Activated CD4-positive, alpha-beta T cell treated with anti-CD3 and anti-CD28 coated beads, Interleukin-2, amount 10 ng/mL, durations not matched to agents 7 days and 5 days (primary cell): ENCODE results near the gene ST6GALNAC5. TPM values are rescaled to one million over a fixed set of nuclear protein-coding genes. Genes with fewer than 3 reads are reported as not detected.

Source experiments
- CTCF ChIA-PET: fragments of 350-600 bp; sonication (Branson Sonifier 250); formaldehyde crosslinking; loops from one replicate; lab custom pipeline; 2021; ENCODE audit warnings: antibody characterized with exemption; lab: Charles Lee
- POLR2A ChIA-PET: fragments of 350-600 bp; sonication (Branson Sonifier 250); formaldehyde crosslinking; loops from one replicate; lab custom pipeline; 2021; ENCODE audit warnings: antibody characterized with exemption; lab: Charles Lee
- DNase-seq: peaks from one replicate; pipeline ENCODE4 v3.0.0-alpha.2; 2020
- H3K27ac Mint-ChIP-seq: one replicate; pipeline ENCODE4 v1.8.0; 2021; ENCODE audit warnings: mild to moderate bottlenecking, moderate library complexity, mixed read lengths
- H3K27me3 Mint-ChIP-seq: one replicate; pipeline ENCODE4 v1.8.0; 2021; ENCODE audit warnings: mixed read lengths
- H3K36me3 Mint-ChIP-seq: one replicate; pipeline ENCODE4 v1.8.0; 2021; ENCODE audit warnings: low read depth, mixed read lengths
- H3K4me1 Mint-ChIP-seq: one replicate; pipeline ENCODE4 v1.8.0; 2021; ENCODE audit warnings: mixed read lengths
- H3K4me3 Mint-ChIP-seq: one replicate; pipeline ENCODE4 v1.8.0; 2021; ENCODE audit warnings: mild to moderate bottlenecking, moderate library complexity, mixed read lengths
- H3K9me3 Mint-ChIP-seq: one replicate; pipeline ENCODE4 v1.8.0; 2021; ENCODE audit warnings: mixed read lengths
- total RNA-seq, 2 experiments: library from RNA; stranded (reverse); gene quantifications; one replicate each; pipeline ENCODE4 v1.2.3, GENCODE V29; 2021

ST6GALNAC5 gene
- total RNA-seq, 2 experiments from 2014 or later, result not detected

DNA sequence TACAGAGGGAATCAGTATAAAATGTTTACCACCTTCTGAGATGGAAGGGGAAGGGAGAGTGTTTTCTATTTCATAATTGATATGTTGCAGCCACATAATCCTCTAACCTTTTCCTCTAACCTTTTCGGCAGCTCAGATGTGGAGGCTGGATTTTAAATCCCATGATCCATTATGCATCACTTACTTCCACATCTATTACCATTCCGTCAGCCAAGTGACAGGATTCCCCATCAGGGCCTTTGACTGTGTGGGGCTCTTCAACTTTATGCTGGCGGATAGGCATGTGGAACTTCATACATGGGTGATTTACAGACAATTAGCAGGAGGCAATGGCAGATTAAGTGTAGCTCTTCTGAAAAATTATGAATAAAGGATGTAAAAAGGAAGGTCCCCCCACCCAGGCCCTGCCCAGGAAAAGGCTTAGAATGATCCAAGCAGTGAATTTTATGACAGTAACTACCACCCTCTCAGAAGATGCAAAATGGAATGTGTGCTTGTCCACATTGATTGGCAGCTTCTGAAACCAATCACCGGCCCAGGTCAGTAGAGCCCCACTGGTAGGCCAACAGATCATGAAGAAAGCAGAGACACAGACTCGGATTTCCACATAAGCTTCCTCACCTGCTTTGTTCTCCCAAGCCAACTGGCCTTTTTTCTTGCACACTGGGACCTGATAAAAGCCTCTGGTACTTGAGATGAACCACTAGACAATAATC, 147.0 kb downstream of the ST6GALNAC5 start:
- Mint-ChIP-seq H3K9me3 (no peaks in the 10 kb centered on the region), H3K4me1 (no peaks in the 10 kb centered on the region), H3K36me3 (no peaks in the 10 kb centered on the region), H3K27me3 (no peaks in the 10 kb centered on the region), H3K27ac (no peak overlapping the region), H3K4me3 (no peak overlapping the region)
- DNase-seq, result no peak
- CTCF ChIA-PET, result no interaction called here
- POLR2A ChIA-PET, result no interaction called here

DNA sequence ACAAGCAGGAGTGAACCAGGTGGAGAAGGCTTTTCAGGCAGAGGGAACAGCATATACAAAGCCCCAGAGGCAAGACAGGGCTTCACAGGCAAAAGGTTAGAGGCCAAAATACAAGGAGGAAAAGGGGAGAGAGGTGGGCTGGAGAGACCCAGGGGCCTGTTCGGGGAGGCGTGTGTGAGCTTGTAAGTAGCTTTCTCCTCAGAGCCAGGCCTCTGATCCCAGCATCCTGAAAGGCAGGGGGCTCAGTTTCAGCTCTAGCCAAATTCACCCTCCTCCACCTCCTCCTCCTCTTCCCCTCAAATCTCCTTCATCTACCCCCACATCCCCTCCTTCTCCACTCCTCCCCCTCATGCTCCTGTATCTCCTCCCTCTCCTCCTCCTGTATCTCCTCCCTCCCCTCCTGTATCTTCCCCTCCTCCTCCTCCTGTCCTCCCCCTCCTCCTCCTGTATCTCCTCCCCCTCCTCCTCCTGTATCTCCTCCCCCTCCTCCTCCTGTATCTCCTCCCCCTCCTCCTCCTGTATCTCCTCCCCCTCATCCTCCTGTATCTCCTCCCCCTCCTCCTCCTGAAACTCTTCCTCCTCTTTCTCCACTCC, 148.6 kb downstream of the ST6GALNAC5 start:
- H3K27ac Mint-ChIP-seq, result no peak overlapping the region
- H3K9me3 Mint-ChIP-seq, result no peaks in the 10 kb centered on the region
- no peak for DNase-seq
- no peaks in the 10 kb centered on the region for H3K36me3 Mint-ChIP-seq
- no peaks in the 10 kb centered on the region for H3K27me3 Mint-ChIP-seq
- no peak overlapping the region for H3K4me3 Mint-ChIP-seq
- ChIA-PET CTCF (interaction anchor here (0.6 kb wide), 1 partner anchor 409 kb away, joined by 3 read pairs; no protein-coding TSS in a partner anchor), POLR2A (no interaction called here)
- H3K4me1 Mint-ChIP-seq, result no peaks in the 10 kb centered on the region

DNA sequence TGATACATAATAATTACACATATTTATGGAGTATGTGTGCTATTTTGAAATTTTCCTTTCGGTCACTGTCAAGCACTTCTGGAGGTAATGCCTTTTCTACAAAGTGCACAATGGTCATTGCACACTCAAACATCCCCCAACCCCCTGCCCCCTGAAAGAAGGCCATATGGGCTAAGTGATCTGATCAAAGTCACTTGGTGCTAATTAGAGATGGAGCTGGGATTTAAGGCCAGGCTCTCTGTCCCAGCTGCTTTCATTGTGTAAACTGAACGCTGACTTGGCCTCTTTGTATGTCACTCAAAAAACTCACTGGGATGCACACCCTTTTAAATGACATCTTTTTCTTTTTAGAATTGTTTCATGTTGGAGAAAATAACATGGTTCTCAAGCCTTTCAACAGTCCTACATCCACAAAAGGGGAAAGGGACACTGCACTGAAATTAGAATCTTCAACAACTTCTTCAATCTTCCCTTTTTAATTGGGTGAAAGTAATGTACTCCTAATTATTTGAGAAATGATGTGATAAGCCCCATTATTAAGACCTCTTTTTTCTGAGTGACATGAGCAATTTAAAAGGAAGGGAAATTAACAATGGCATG, 149.2 kb downstream of the ST6GALNAC5 start:
- Mint-ChIP-seq H3K9me3 (no peaks in the 10 kb centered on the region), H3K4me1 (no peaks in the 10 kb centered on the region), H3K27me3 (no peaks in the 10 kb centered on the region), H3K27ac (no peak overlapping the region), H3K4me3 (no peak overlapping the region), H3K36me3 (no peaks in the 10 kb centered on the region)
- CTCF ChIA-PET, result no interaction called here
- POLR2A ChIA-PET, result no interaction called here
- DNase-seq, result no peak

DNA sequence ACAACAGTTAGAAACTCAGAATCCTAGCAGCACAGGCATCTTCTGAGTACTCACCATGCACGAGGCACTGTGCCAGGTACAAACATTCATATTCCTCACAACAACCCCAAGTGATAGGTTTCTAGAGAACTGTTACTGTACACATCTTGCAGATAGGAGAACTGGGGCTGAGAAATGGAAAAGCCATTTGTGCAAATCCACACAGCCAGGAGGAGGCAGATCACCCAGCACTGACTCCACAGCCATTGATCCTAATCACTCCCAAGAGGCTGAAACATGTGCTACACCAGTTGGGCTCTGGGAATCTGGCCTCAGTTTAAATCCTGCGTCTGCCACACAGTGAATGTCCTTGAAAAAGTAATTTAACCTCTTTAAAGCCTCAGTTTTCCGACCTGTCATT, 151.0 kb downstream of the ST6GALNAC5 start:
- no peaks in the 10 kb centered on the region for H3K36me3 Mint-ChIP-seq
- H3K9me3 Mint-ChIP-seq, result no peaks in the 10 kb centered on the region
- no peaks in the 10 kb centered on the region for H3K27me3 Mint-ChIP-seq
- ChIA-PET POLR2A (no interaction called here), CTCF (no interaction called here)
- H3K4me3 Mint-ChIP-seq, result no peak overlapping the region
- H3K27ac Mint-ChIP-seq, result no peak overlapping the region
- no peak for DNase-seq
- no peaks in the 10 kb centered on the region for H3K4me1 Mint-ChIP-seq

DNA sequence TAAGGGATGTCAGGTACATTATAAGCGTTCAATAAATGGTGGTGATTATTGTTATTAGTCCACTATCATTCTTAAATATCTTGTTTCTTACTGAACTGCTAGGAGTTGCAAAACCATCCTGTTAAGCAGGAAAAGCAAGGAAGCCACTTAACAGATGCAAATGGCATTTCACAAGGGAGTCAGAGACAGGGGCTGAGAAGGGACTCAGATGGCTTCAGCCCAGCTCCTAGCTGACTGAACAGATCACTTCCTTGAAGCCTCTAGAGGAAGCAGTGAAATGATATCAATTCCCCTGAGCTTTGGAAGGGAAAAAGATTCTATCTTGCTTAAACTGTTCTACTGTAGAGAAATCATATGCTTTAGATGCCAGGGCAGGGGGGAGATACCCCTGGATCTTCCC, 151.5 kb downstream of the ST6GALNAC5 start:
- CTCF ChIA-PET, result no interaction called here
- H3K4me1 Mint-ChIP-seq, result no peaks in the 10 kb centered on the region
- no peaks in the 10 kb centered on the region for H3K36me3 Mint-ChIP-seq
- no peaks in the 10 kb centered on the region for H3K27me3 Mint-ChIP-seq
- DNase-seq, result no peak
- POLR2A ChIA-PET, result no interaction called here
- H3K27ac Mint-ChIP-seq, result no peak overlapping the region
- H3K9me3 Mint-ChIP-seq, result no peaks in the 10 kb centered on the region
- no peak overlapping the region for H3K4me3 Mint-ChIP-seq

DNA sequence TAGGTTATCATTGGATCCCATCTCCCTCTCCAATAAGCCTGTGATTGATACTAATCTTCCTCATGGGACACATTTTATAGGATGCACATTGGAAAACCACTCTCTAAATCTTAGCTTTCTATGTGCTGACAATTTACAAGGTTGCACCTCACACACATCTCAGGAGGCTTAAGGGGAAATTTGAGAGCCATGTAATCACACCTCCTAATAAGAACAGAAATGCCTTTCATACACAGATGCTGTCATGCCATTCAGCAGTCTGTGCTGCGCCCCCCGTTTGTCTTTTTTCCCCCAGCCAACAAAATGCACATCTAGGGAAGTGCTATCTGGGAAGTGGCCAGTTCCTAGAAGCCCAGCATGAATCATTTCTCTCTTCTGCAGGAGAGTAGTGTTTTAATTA, 154.5 kb downstream of the ST6GALNAC5 start:
- Mint-ChIP-seq H3K27ac (no peak overlapping the region), H3K4me1 (no peaks in the 10 kb centered on the region), H3K9me3 (no peaks in the 10 kb centered on the region), H3K27me3 (no peaks in the 10 kb centered on the region), H3K4me3 (no peak overlapping the region), H3K36me3 (no peaks in the 10 kb centered on the region)
- ChIA-PET CTCF (no interaction called here), POLR2A (no interaction called here)
- no peak for DNase-seq

DNA sequence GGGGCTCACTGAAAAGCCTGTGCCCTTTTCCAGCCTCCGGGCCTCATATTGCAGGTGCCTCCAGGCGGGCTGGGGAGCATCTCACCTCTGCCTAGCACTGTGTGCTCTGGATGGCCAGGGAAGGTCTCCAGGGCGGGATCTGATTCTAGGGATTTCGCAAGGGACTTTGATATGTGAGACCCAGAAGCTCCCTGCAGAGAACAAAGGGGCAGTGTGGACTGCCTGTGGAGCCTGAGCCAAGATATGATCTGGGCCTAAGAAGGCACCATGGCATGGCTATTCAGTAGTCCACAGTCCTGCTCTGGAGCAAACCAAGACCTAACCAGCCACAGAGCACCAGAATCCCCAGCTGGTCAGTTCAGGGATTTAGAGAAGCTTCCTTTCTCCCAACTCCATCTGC, 157.2 kb downstream of the ST6GALNAC5 start:
- no peak overlapping the region for H3K27ac Mint-ChIP-seq
- POLR2A ChIA-PET, result no interaction called here
- H3K9me3 Mint-ChIP-seq, result no peaks in the 10 kb centered on the region
- H3K4me3 Mint-ChIP-seq, result no peak overlapping the region
- H3K36me3 Mint-ChIP-seq, result no peaks in the 10 kb centered on the region
- peaks cover 3% of the 10 kb centered on the region for H3K27me3 Mint-ChIP-seq
- CTCF ChIA-PET, result no interaction called here
- DNase-seq, result no peak
- no peaks in the 10 kb centered on the region for H3K4me1 Mint-ChIP-seq

DNA sequence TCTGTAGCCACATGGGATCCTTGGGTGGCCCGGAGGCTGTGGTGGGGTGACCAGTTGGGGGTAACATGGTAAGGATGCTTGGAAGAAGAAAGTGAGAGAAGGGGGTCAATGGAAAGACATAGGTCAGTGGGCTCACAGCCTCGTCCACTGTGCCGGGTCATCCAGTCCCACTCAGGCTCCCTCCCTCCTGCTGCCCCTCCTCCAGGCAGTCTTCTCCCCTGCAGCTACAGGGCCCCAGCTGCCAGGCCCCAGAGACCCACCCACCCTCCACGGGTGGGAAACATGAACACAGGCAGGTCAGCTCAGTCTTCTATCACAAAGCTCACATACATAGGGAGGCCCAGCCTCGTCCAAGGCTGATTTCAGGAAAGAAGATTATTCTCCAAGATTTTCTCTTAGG, 158.3 kb downstream of the ST6GALNAC5 start:
- Mint-ChIP-seq H3K27ac (no peak overlapping the region), H3K9me3 (no peaks in the 10 kb centered on the region), H3K4me3 (no peak overlapping the region), H3K27me3 (peaks cover 3% of the 10 kb centered on the region), H3K4me1 (no peaks in the 10 kb centered on the region), H3K36me3 (no peaks in the 10 kb centered on the region)
- ChIA-PET CTCF (no interaction called here), POLR2A (no interaction called here)
- no peak for DNase-seq

DNA sequence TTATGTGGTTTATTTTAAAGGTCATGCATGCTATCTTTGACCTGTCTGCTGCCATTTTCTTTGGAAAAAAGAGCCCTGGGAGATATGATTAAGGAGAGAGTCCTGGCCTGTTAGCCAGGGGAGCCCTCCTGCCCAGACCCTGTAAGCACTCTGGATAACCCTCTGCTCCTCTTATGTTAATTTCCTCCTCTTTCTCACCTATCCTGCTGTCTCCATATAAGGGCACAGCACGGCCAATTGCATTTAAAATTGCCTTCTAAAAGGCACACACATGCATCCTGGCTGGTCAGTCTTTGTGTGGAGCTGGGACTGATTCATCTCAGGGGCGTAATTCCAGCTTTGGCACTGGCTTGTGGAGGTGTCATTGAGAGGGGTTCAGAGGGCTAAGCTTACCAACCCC, 158.9 kb downstream of the ST6GALNAC5 start:
- H3K27ac Mint-ChIP-seq, result no peak overlapping the region
- no peaks in the 10 kb centered on the region for H3K36me3 Mint-ChIP-seq
- no peak overlapping the region for H3K4me3 Mint-ChIP-seq
- POLR2A ChIA-PET, result no interaction called here
- peaks cover 3% of the 10 kb centered on the region for H3K27me3 Mint-ChIP-seq
- no peaks in the 10 kb centered on the region for H3K4me1 Mint-ChIP-seq
- CTCF ChIA-PET, result no interaction called here
- no peak for DNase-seq
- H3K9me3 Mint-ChIP-seq, result no peaks in the 10 kb centered on the region

DNA sequence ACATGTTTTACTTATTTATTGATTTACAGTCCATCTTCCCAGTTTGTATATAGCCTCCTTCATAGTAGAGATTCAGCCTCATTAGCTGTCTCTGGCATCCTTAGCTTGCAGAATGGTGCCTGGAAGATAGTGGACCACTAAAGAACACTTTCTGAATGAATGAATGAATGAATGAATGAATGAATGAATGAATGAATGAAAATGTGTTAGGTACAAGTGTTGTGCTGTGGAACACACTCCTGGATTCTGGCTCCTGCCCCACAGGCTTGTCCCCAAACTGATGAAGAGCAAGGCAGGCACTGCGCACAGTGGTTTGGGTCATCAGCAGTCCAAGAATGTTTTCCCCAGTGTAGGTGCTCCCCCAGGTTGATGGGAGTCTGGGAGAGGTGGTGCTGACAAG, 159.4 kb downstream of the ST6GALNAC5 start:
- DNase-seq, result no peak
- POLR2A ChIA-PET, result no interaction called here
- Mint-ChIP-seq H3K9me3 (no peaks in the 10 kb centered on the region), H3K4me3 (no peak overlapping the region), H3K36me3 (no peaks in the 10 kb centered on the region), H3K27ac (no peak overlapping the region), H3K27me3 (peaks cover 3% of the 10 kb centered on the region), H3K4me1 (no peaks in the 10 kb centered on the region)
- CTCF ChIA-PET, result no interaction called here

DNA sequence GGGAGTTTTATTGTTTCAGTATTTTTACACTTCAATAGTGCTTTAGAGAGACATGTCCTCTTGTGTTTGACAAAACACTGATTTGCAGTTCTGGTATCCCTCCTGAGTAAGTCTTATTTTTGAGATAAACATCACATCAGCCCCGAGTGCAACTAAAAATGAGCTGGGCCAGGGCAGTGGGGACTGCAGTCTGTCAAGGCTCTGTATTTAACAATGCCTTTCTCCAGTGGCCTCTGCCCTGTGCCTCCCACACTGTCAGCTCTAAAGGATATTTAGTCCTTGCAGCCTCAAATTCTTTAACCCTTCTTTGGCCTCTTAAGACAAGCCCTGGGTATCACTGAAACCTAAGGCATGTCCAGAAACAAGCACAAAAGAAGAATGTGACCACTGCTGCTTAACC, 160.6 kb downstream of the ST6GALNAC5 start:
- no peaks in the 10 kb centered on the region for H3K9me3 Mint-ChIP-seq
- no peak overlapping the region for H3K27ac Mint-ChIP-seq
- ChIA-PET CTCF (no interaction called here), POLR2A (interaction anchor here (0.5 kb wide), 1 partner anchor 1020 kb away, joined by 3 read pairs; no protein-coding TSS in a partner anchor)
- no peak for DNase-seq
- no peaks in the 10 kb centered on the region for H3K4me1 Mint-ChIP-seq
- no peaks in the 10 kb centered on the region for H3K36me3 Mint-ChIP-seq
- H3K4me3 Mint-ChIP-seq, result no peak overlapping the region
- peaks cover 4% of the 10 kb centered on the region for H3K27me3 Mint-ChIP-seq

DNA sequence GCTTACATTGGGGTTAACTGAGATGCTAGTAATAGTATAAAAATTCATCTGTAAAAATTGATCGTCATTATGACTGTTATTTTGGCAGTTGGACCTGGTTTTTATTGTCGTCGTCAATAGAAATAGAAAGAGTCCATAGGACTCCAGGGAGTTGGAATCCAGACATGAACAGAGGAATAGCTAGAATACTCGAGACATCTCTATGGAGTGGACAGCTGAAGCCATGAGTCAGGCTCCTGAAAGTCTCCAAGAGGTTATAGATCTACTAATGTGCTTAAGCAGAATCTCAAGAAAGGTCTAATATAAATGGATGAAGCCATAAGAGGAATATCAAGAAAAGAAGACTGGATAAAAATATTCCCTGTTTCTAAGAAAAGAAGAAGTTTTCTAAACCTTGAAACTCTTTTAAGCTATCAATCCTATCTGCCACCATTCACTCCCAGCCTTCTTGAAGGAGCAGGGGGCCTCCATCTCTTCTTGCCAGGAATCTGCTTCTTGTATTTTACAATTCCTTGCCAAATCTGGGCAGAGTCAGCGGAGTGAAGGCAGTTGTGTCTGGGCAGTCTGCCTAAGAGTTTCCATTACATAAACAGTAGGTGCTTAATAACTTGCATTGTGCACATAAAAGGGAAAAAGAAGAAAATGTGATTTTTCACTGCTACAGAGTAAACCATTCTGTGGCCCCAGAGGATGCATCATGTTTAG, 163.3 kb downstream of the ST6GALNAC5 start:
- Mint-ChIP-seq H3K4me1 (no peaks in the 10 kb centered on the region), H3K36me3 (no peaks in the 10 kb centered on the region), H3K9me3 (no peaks in the 10 kb centered on the region), H3K27me3 (peaks cover 5% of the 10 kb centered on the region), H3K27ac (no peak overlapping the region), H3K4me3 (no peak overlapping the region)
- no peak for DNase-seq
- ChIA-PET POLR2A (no interaction called here), CTCF (interaction anchor here (1.2 kb wide), 1 partner anchor 14 kb away, joined by 3 read pairs; no protein-coding TSS in a partner anchor)

DNA sequence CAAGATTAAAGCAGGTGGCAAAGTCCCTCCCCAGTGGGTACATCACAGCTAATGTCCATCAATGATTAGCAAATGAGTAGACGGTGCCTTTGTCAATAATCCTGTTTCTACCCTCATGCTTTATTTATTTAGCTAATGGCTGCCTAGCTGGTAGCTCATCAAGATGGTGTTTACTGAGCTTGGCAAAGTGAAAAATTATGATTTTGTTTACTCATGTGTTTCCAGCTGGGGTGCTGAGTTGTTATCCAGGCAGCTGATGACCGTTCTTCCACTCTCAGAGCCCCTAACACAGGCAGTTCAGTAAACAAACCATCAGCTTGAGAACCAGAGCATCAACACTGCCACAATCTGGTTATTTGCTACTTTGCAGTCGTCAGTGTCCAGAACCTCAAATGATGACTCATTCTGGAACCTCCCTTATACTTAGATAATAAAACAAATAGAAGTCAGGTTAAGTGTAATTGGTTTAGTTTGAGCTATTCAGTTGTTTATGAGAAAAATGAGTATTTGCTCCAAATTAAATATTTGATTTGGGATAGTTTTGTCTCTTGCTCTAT, 163.9 kb downstream of the ST6GALNAC5 start:
- ChIA-PET POLR2A (no interaction called here), CTCF (interaction anchor here (1.2 kb wide), 1 partner anchor 14 kb away, joined by 3 read pairs; no protein-coding TSS in a partner anchor)
- H3K27me3 Mint-ChIP-seq, result peaks cover 5% of the 10 kb centered on the region
- no peaks in the 10 kb centered on the region for H3K4me1 Mint-ChIP-seq
- no peaks in the 10 kb centered on the region for H3K9me3 Mint-ChIP-seq
- DNase-seq, result no peak
- no peak overlapping the region for H3K27ac Mint-ChIP-seq
- H3K4me3 Mint-ChIP-seq, result no peak overlapping the region
- no peaks in the 10 kb centered on the region for H3K36me3 Mint-ChIP-seq
